MM.1S (cell line): ENCODE data around the gene TBCA.

Experiments used
- DNase-seq: peaks from one replicate; pipeline ENCODE4 v3.0.0-alpha.2; 2015
- H2AFZ ChIP-seq: fragments of 300-600 bp; sonication (generic); 2 replicates; pipeline ENCODE4 v1.6.0; 2016; ENCODE audit warnings: antibody characterized with exemption, low read length
- H3F3A ChIP-seq: fragments of 300-600 bp; sonication (generic); 2 replicates; pipeline ENCODE4 v1.6.1; 2016; ENCODE audit warnings: mild to moderate bottlenecking, antibody characterized with exemption, low read length, moderate library complexity, mixed read lengths; ENCODE audit not compliant: insufficient read depth
- H3K27ac ChIP-seq: fragments of 300-600 bp; sonication (generic); 2 replicates; pipeline ENCODE4 v1.5.1; 2016; ENCODE audit warnings: mild to moderate bottlenecking, low read length
- H3K27me3 ChIP-seq: fragments of 300-600 bp; sonication (generic); replicated peaks from 2 replicates; pipeline ENCODE4 v1.6.0; 2016; ENCODE audit warnings: low read length; ENCODE audit not compliant: insufficient read depth
- H3K36me3 ChIP-seq: fragments of 300-600 bp; sonication (generic); replicated peaks from 2 replicates; pipeline ENCODE4 v1.6.1; 2016; ENCODE audit warnings: mild to moderate bottlenecking, low read length, mixed read lengths; ENCODE audit not compliant: insufficient read depth
- H3K4me1 ChIP-seq: fragments of 300-600 bp; sonication (generic); 2 replicates; pipeline ENCODE4 v1.6.1; 2016; ENCODE audit warnings: low read length, mixed read lengths
- H3K4me2 ChIP-seq: fragments of 300-600 bp; sonication (generic); 2 replicates; pipeline ENCODE4 v1.6.0; 2016; ENCODE audit warnings: low read depth, low read length
- H3K4me3 ChIP-seq: fragments of 300-600 bp; sonication (generic); 2 replicates; pipeline ENCODE4 v1.5.1; 2016; ENCODE audit warnings: low read length, mixed read lengths
- H3K79me2 ChIP-seq: fragments of 300-600 bp; sonication (generic); 2 replicates; pipeline ENCODE4 v1.6.1; 2016; ENCODE audit warnings: mixed run types, low read length, mixed read lengths
- H3K9ac ChIP-seq: fragments of 300-600 bp; sonication (generic); 2 replicates; pipeline ENCODE4 v1.6.1; 2016; ENCODE audit warnings: low read length, mixed read lengths
- H3K9me2 ChIP-seq: fragments of 300-600 bp; sonication (generic); replicated peaks from 2 replicates; pipeline ENCODE4 v1.6.1; 2016; ENCODE audit warnings: mild to moderate bottlenecking, low read length, mixed read lengths; ENCODE audit not compliant: insufficient read depth
- H3K9me3 ChIP-seq: fragments of 300-600 bp; sonication (generic); replicated peaks from 2 replicates; pipeline ENCODE4 v1.6.1; 2016; ENCODE audit warnings: mild to moderate bottlenecking, low read length, mixed read lengths; ENCODE audit not compliant: insufficient read depth
- H4K20me1 ChIP-seq: fragments of 300-600 bp; sonication (generic); 2 replicates; pipeline ENCODE4 v1.6.1; 2016; ENCODE audit warnings: mild to moderate bottlenecking, low read length, moderate library complexity, mixed read lengths; ENCODE audit not compliant: insufficient read depth
- EZH2 ChIP-seq: fragments of 300-600 bp; sonication (generic); optimal IDR thresholded peaks from 2 replicates; pipeline ENCODE3; 2017; ENCODE audit warnings: low read depth, mild to moderate bottlenecking, antibody characterized with exemption, low read length, mixed read lengths
- EZH2phosphoT487 ChIP-seq: fragments of 300-600 bp; sonication (generic); IDR thresholded peaks from 2 replicates; pipeline ENCODE4 v1.6.1; 2018; ENCODE audit warnings: antibody characterized with exemption, low read length
- TF ChIP-seq, protein P1 (sequence below): fragments of 300-600 bp; sonication (generic); IDR thresholded peaks from 2 replicates; pipeline ENCODE4 v1.5.1; 2016; ENCODE audit warnings: antibody characterized with exemption, low read length, mixed read lengths

The TBCA gene

GRCh38 chr5:77645995-77646639 lies 130.0 kb downstream of the TBCA start:
- H3K9ac ChIP-seq = no peak overlapping the region; the same call in 1 of the 2 replicates
- peak overlapping the region; percentile 65; the same call in 1 of the 2 replicates for H3K4me2 ChIP-seq

GRCh38 chr5:77645158-77645994 lies 130.8 kb downstream of the TBCA start:
- peak; percentile 54 for DNase-seq

More at GRCh38 chr5:77645995-77646639, 130.0 kb downstream of the TBCA start:
- DNase-seq = no peak
- Histone ChIP-seq H3K9me3 (no peaks in the 10 kb centered on the region), H3K4me3 (peak overlapping the region; percentile 47; the same call in 1 of the 2 replicates), H3K9me2 (no peaks in the 10 kb centered on the region), H4K20me1 (no peaks in the 10 kb centered on the region), H3K79me2 (no peaks in the 10 kb centered on the region), H2AFZ (peak overlapping the region; percentile 58; the same call in 1 of the 2 replicates), H3K27ac (no peak overlapping the region), H3K27me3 (peaks cover 31% of the 10 kb centered on the region), H3K4me1 (no peaks in the 10 kb centered on the region), H3K36me3 (no peaks in the 10 kb centered on the region), H3F3A (no peaks in the 10 kb centered on the region)
- TF ChIP-seq EZH2 = no peak
- TF ChIP-seq, protein P1, sequence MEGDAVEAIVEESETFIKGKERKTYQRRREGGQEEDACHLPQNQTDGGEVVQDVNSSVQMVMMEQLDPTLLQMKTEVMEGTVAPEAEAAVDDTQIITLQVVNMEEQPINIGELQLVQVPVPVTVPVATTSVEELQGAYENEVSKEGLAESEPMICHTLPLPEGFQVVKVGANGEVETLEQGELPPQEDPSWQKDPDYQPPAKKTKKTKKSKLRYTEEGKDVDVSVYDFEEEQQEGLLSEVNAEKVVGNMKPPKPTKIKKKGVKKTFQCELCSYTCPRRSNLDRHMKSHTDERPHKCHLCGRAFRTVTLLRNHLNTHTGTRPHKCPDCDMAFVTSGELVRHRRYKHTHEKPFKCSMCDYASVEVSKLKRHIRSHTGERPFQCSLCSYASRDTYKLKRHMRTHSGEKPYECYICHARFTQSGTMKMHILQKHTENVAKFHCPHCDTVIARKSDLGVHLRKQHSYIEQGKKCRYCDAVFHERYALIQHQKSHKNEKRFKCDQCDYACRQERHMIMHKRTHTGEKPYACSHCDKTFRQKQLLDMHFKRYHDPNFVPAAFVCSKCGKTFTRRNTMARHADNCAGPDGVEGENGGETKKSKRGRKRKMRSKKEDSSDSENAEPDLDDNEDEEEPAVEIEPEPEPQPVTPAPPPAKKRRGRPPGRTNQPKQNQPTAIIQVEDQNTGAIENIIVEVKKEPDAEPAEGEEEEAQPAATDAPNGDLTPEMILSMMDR = no peak
- no peak for TF ChIP-seq EZH2phosphoT487

GRCh38 chr5:77644371-77645157 lies 131.6 kb downstream of the TBCA start:
- TF ChIP-seq EZH2 (no peak), EZH2phosphoT487 (no peak)
- TF ChIP-seq, protein P1 = no peak
- Histone ChIP-seq H3K4me3 (peak overlapping the region; percentile 45), H3K79me2 (no peaks in the 10 kb centered on the region), H4K20me1 (no peaks in the 10 kb centered on the region), H2AFZ (no peak overlapping the region), H3K4me2 (peak overlapping the region; percentile 46; the same call in 1 of the 2 replicates), H3K9ac (no peak overlapping the region), H3F3A (no peaks in the 10 kb centered on the region), H3K9me3 (no peaks in the 10 kb centered on the region), H3K27me3 (peaks cover 31% of the 10 kb centered on the region), H3K9me2 (no peaks in the 10 kb centered on the region), H3K36me3 (no peaks in the 10 kb centered on the region), H3K27ac (no peak overlapping the region), H3K4me1 (no peaks in the 10 kb centered on the region)
- no peak for DNase-seq

More at GRCh38 chr5:77645158-77645994, 130.8 kb downstream of the TBCA start:
- Histone ChIP-seq H3K79me2 (no peaks in the 10 kb centered on the region), H3K9me3 (no peaks in the 10 kb centered on the region), H3K4me2 (peak overlapping the region; percentile 86), H3K4me3 (peak overlapping the region; percentile 67), H3F3A (no peaks in the 10 kb centered on the region), H3K36me3 (no peaks in the 10 kb centered on the region), H4K20me1 (no peaks in the 10 kb centered on the region), H3K9ac (no peak overlapping the region; the same call in 1 of the 2 replicates), H3K27ac (no peak overlapping the region), H3K27me3 (peaks cover 31% of the 10 kb centered on the region), H3K4me1 (no peaks in the 10 kb centered on the region), H2AFZ (peak overlapping the region; percentile 90), H3K9me2 (no peaks in the 10 kb centered on the region)
- TF ChIP-seq, protein P1 = peak; percentile 32
- no peak for TF ChIP-seq EZH2phosphoT487
